GM23338 (cell line): ENCODE measurements around the gene FOXL2.

Source experiments
- TF ChIP-seq, protein P1 (sequence below), 2 experiments: fragments of 200-600 bp in 1 of 2; sonication (generic) in 1 of 2; conservative IDR thresholded peaks; 2 replicates each; pipeline versions ENCODE4 v1.5.1 to v1.6.1; 2016 to 2017; ENCODE audit warnings: antibody characterized with exemption in 2 of 2, low read depth in 2 of 2, mild to moderate bottlenecking in 2 of 2, moderate library complexity in 1 of 2
- TF ChIP-seq, protein P2 (sequence below): IDR thresholded peaks from one replicate; pipeline ENCODE4 v1.6.1; 2018; ENCODE audit warnings: antibody characterized with exemption; ENCODE audit not compliant: unreplicated experiment

DNA sequence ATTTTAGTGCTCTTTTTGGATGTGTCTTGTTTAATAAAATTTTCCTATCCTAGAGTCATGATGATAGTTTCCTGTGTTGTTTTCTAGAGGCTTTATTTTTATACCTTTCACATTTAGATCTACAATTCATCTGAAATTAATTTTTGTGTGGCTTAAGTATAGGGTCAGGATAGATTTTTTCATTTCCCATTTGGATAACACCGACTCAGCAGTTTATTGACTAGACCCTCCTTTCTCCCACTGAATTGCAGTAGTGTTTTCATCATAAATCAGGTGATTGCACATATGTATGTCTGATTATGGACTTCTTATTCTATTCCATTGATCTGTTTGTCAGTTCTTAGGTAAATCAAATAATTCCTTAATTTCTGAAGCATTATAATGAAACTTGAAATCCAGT is 48.8 kb upstream of the FOXL2 start:
- TF ChIP-seq, protein P1, sequence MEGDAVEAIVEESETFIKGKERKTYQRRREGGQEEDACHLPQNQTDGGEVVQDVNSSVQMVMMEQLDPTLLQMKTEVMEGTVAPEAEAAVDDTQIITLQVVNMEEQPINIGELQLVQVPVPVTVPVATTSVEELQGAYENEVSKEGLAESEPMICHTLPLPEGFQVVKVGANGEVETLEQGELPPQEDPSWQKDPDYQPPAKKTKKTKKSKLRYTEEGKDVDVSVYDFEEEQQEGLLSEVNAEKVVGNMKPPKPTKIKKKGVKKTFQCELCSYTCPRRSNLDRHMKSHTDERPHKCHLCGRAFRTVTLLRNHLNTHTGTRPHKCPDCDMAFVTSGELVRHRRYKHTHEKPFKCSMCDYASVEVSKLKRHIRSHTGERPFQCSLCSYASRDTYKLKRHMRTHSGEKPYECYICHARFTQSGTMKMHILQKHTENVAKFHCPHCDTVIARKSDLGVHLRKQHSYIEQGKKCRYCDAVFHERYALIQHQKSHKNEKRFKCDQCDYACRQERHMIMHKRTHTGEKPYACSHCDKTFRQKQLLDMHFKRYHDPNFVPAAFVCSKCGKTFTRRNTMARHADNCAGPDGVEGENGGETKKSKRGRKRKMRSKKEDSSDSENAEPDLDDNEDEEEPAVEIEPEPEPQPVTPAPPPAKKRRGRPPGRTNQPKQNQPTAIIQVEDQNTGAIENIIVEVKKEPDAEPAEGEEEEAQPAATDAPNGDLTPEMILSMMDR (conservative IDR thresholded peaks at IDR 0.05; ENCODE audit: low read depth in 2 of 2): no peak
- TF ChIP-seq, protein P2, sequence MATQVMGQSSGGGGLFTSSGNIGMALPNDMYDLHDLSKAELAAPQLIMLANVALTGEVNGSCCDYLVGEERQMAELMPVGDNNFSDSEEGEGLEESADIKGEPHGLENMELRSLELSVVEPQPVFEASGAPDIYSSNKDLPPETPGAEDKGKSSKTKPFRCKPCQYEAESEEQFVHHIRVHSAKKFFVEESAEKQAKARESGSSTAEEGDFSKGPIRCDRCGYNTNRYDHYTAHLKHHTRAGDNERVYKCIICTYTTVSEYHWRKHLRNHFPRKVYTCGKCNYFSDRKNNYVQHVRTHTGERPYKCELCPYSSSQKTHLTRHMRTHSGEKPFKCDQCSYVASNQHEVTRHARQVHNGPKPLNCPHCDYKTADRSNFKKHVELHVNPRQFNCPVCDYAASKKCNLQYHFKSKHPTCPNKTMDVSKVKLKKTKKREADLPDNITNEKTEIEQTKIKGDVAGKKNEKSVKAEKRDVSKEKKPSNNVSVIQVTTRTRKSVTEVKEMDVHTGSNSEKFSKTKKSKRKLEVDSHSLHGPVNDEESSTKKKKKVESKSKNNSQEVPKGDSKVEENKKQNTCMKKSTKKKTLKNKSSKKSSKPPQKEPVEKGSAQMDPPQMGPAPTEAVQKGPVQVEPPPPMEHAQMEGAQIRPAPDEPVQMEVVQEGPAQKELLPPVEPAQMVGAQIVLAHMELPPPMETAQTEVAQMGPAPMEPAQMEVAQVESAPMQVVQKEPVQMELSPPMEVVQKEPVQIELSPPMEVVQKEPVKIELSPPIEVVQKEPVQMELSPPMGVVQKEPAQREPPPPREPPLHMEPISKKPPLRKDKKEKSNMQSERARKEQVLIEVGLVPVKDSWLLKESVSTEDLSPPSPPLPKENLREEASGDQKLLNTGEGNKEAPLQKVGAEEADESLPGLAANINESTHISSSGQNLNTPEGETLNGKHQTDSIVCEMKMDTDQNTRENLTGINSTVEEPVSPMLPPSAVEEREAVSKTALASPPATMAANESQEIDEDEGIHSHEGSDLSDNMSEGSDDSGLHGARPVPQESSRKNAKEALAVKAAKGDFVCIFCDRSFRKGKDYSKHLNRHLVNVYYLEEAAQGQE: no peak
